Activated CD8-positive, alpha-beta memory T cell treated with anti-CD3 and anti-CD28 coated beads for 48 hours (primary cell): ENCODE measurements around the gene CSNK1G1.
"Not testable (repeated sequence)": the region's sequence is repeated elsewhere in the genome, so short reads cannot be mapped to it uniquely, and the experiment has no call there.

Experiments used
- DNase-seq, 3 experiments: peaks; one replicate each; pipeline ENCODE4 v3.0.0-alpha.2; 2020; ENCODE audit warnings: low read depth in 2 of 3, low spot score in 2 of 3

CSNK1G1 gene

DNA sequence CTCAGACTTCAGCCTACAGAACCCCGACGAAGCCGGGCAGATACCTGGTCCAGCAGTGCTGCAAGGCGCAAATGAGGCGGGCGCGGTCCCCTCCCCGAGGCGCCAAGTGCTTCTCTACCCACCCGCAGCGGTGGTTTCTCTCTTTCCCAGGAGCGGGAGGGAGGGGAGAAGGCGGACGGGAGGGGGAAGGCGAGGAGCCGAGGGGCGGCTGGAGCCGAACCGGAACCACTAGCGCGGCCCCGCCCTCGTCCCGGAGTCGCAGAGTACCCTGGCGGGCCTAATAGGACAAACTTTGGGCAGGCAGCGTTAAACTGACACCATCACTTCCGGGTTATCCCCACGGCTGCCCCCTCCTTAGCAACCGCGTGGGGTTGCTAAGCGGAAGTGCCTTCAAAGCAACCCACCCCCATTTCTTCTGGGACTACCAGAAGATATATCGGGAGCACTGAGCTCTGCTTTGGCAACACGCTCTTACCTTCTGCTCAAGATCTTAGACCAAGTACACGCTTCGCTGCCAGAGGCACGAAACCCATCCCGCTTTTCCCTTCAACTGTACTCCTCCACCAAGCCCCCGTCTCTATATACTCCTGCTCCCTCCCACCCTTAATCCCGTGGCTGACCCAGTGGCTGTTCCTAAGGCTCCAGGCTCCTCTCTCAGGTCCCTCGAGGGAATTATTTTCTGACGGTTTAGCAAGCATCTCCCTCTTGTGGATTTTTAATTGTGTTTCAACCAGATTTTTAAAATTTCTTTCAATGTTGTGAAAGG, at the start of gene CSNK1G1:
Gene CSNK1G1 (minus strand): TSS at position 230 of the 766 bp plus-strand sequence. CDS start 55,674 bp downstream, outside the sequence.
- DNase-seq: peak; percentile 73 to 85 (median 74)

DNA sequence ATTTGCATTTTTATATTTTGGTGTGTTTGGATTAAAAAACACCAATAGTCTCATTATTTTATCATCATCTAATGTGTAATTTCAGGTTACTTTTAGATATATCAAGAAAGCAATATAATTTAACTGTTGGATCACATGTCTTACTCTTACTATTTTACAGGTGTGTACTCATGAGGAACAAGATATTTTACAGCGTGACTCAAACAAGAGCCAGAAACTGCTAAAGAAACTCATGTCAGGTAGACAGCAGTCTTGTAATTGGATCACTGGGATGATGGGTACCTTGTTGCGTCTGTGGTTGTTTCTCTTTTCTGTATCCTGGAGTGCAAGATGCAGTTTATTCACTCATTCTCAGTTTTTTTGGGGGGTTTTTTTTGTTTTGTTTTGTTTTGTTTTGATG, 44.6 kb upstream of the CSNK1G1 start:
- DNase-seq: no peak

DNA sequence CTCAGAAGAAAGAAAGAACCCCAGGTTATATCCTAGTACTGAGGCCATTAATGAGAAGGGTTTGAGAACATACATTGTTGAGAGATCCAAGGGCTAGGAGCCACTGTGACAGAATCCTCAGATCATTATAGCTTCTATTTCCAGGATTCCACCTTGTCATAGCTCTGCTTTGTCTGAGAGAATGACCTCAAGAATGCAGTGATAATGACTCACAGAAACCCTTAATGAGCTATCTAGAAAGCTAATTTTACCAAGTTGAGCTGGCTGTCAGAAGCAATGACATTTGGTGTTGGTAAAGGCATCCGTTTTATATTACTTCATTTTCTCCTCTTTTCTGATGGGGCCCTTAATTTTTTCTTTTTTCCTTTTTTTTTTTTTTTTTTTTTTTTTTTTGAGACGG, 42.6 kb upstream of the CSNK1G1 start:
- no peak for DNase-seq

DNA sequence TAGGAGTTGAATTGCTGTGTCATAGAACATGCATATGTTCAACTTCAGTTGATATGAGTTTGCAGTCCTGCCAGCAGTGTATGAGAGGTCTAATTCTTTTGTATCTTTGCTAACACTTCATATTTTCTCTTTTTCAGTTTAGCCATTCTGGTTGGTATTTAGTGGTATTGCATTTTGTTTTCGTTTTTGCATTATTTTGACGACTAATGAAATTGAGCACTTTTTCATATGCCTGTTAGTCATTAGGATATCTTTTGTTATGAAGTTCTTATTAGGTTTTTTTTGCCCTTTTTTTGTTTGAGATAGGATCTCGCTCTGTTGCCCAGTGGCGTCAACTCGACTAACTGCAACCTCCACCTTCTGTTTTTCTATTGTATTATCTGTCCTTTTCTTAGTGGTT, 40.8 kb upstream of the CSNK1G1 start:
- DNase-seq: no peak

DNA sequence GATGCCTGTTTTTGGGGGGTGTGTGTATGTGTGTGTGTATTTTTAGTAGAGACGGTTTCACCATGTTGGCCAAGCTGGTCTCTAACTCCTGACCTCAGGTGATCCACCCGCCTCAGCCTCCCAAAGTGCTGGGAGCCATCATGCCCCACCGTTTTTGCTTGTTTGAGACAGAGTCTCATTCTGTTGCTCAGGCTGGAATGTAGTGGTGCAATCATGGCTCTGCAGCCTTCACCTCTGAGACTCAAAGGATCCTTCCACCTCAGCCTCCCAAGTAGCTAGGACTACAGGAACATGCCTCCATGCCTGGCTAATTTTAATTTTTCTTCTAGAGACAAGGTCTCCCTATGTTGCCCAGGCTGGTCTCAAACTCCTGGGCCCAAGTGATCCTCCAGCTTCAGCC, 36.5 kb upstream of the CSNK1G1 start:
- not testable (repeated sequence) for DNase-seq

DNA sequence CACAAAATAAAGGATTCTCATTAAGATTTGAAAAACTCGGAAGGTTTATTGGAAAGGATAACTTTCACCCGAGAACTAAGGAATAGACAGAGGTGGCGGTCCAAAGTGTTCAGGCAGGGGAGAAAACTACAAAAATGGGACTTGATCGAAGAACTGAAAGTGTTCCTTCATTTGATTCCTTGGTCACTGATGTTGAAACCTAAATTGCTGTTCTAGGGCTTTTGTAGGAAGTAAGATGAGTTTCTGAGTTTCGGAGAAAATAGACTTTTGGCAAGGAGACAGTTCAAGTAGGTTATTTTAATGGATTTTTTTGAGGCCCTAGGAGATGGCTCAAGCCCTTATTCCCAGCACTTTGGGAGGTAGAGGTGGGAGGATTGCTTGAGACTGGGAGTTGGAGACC, 33.1 kb upstream of the CSNK1G1 start:
- DNase-seq: no peak

DNA sequence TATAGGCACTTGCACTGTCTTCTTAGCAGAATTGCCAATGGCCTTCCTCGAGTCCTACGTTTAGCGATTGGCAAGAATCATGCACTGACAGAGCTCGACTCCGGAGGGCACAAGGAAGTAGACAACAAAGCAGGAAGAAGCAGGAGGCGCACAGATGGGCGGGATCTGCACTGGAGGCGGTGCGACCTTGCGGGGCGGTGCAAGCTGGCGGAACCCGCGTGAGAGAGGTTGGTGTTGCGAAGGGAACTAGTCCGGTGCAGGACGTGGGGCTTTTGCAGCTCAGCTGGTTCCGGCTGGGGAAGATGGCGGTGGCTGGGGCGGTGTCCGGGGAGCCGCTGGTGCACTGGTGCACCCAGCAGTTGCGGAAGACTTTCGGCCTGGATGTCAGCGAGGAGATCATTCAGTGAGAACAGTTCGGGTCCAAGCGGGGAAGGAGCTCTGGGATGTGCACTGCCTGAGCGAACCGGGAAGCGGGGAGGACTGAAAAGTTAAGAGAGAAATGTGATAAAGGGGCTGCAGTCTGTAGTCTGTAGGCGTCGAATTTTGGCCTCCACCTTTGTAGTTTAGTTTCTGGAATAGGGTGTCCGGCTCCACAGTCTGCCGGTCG, 31.7 kb upstream of the CSNK1G1 start, which contains the start of gene TRIP4:
Gene TRIP4 (plus strand): TSS at position 275 of the 607 bp plus-strand sequence. CDS start 28 bp downstream, at position 303.
- DNase-seq: peak; percentile 88 to 93 (median 92)

DNA sequence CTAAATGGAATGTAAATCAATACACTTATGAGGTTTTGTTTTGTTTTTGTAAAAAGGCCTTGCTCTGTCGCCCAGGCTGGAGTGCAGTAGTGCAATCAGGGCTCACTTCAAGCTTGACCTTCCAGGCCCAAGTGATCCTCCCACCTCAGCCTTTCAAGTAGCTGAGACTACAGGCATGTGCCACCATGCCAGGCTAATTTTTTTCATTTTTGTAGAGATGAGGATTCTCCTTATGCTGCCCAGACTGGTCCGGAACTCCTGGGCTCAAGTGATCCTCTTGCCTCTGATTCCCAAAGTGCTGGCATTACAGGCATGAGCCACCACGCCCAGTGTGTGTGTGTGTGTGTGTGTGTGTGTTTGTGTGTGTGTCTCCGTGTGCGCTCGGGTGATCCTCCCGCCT, 30.3 kb upstream of the CSNK1G1 start:
- no peak for DNase-seq

DNA sequence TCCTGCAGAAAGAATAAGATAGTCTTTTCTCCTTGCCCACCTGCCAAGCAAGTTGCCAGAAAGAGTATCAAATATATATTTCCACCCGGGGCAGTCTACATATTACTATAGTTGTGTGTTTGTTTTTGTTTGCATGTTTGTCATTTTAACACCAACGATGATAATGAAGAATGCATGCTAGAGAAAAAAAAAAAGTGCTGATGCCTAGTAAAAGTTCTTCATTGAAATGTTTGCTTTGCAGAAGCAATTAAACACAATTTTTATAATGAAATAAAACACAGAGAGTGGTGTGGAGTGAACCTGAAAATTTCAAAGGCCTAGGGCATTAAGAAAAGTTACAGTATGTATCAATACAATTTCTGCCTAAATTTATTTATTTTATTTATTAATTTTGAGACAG, 27.8 kb upstream of the CSNK1G1 start:
- no peak for DNase-seq

DNA sequence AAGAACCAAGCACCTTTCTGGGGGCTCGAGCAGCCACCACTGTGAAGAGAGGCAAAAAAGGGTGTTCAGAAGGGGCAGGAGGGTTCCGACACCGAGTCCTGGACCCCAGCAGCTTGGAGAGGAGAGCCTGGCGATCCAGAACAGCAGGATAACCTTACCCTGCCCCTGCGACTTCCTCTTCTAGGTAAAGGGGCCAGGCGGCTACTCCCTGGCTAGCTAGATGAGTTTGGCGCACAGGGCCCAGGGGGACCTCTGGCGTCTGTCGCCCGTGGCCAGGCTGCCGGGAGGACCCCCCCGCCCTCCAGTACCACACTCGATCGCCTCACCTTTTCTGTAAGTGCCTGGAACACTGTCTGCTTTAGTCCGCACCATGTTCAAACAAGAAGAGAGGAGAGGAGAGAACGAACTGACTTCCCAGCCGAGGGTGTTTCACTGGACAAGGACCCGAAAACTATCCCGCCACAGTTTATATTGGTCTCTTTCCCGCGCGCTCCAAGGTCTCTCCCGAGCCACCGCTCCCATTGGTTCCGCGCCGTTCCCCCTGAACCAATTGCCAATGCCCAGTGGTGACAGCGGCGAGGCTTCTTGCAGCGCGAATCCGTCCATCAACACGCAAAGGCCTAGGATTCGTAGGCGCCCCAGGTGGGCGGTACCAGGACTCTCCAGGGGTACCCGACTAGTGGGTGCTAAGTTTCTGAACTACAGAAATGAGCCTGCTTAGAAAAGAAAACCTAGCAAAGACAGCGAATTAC, 25.2 kb upstream of the CSNK1G1 start, which contains the start of gene PCLAF:
Gene PCLAF (minus strand): TSS at position 442 of the 752 bp plus-strand sequence. CDS start 70 bp downstream, at position 372.
- peak; percentile 70 to 90 (median 83) for DNase-seq

DNA sequence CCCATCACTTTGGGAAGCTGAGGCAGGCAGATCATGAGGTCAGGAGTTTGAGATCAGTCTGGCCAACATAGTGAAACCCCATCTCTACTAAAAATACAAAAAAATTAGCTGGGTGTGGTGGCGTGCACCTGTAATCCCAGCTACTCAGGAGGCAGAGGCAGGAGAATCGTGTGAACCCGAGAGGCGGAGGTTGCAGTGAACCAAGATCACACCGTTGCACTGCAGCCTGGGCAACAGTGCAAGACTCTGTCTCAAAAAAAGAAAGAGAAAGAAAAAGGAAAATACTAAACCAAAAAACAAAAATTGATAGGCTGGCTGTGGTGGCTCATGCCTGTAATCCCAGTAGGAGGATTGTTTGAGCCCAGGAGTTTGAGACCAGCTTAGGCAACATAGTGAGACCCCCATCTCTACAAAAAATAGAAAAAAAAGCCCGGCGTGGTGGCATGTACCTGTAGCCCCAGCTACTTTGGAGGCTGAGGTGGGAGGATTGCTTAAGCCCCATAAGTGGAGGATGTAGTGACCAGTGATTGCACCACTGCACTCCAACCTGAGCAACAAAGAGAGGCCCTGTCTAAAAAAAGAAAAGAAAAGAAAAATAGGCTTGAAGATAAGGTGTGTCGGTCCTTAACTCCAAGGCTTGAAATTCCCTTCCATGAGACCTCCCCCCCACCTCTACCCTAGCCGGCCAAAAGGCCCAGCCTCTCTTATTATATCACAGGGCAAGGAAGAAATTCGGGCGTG, 24.3 kb upstream of the CSNK1G1 start:
- not testable (repeated sequence) for DNase-seq

DNA sequence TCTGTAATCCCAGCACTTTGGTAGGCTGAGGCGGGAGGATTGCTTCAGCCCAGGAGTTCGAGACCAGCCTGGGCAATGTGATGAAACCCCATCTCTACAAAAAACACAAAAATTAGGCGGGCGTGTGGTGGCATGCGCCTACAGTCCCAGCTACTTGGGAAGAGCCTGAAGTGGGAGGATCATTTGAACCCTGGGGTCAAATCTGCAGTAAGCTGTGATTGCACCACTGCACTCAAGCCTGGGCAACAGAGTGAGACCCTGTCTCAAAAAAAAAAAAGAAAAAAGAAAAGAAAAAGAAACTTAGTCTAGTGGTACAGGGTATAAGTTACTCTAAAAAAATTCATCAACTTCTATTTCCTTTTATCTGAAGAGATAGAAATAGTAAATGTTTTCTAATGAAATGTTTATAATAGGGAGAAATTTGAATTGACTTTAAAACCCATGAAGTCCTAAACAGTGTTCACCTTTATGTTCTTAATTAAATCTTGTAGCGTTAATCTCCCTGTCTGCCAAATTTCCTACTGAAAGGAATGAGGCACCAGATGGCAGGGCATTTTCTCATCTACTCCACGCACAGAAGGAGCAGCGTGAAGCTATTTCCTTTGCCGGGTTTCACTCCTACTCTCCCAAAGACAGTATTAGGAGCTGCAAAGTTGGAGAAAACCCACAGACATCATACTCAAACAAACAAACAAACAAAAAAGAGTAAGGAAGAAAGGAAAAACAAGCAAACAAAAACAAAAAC, 23.4 kb upstream of the CSNK1G1 start:
- DNase-seq: no peak

DNA sequence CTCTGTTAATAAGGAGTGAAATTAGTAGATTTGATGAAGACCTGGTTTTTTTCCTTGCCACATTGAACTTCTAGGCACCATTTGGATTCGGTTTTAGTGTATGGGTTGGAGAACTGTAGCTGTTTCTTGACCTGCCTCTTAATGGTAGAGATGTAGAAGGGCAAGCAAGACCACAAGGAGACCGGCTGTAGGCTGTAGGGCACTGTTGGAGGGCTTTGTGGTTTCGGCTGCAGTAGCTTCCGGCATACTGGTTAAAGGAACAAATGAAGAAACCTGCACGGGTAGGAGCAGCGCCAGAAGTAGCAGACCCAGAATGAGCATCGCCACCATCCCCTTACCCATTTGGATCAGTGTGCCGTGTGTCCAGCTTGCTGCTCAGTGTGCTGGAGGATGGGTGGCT, 17.4 kb upstream of the CSNK1G1 start:
- no peak for DNase-seq

DNA sequence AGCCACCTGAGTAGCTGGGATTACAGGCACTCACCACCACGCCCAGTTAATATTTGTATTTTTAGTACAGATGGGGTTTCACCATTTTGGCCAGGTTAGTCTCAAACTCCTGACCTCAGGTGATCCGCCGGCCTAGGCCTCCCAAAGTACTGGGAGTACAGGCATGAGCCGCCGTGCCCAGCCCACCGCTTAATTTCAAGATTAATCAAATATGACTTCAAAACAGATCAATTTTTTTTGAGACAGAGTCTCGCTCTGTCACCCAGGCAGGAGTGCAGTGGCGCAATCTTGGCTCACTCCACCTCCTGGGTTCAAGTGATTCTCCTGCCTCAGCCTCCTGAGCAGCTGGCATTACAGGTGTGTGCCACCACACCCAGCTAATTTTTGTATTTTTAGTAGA, 15.4 kb upstream of the CSNK1G1 start:
- DNase-seq: not testable (repeated sequence)

DNA sequence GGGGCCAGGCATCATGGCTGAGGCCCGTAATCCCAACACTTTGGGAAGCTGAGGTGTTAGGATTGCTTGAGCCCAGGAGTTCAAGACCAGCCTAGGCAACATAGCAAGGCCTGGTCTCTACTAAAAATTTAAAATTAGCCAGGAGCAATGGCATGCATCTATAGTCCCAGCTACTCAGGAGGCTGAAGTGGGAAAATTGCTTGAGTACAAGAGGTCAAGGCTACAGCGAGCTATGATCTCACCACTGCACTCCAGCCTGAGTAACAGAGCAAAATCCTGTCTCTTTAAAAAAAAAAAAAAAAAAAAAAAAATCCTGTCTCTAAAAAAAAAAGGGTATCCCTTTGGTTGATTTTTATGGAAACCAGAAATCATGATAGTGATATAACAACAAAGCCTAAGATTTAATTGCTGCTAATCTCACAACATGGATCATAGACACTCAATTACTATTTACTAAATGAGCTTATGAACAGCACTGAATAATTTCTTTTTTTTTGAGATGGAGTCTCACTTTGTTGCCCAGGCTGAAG, 13.2 kb upstream of the CSNK1G1 start:
- DNase-seq: no peak

DNA sequence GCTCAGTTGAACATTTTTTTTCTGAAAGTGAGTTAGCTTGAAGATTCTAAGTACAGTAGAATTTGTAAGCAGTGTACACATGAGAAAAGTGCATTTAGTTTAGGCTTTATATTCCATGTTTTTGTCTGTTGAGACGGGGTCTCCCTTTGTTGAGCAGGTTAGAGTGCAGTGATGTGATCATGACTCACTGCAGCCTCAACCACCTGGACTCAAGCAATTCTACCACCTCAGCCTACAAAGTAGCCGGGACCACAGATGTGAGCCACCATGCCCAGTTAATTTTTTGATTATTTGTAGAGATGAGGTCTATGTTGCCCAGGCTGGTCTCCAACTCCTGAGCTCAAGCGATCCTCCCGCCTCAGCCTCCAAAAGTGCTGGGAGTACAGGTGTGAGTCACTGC, 5.3 kb upstream of the CSNK1G1 start:
- no peak for DNase-seq

DNA sequence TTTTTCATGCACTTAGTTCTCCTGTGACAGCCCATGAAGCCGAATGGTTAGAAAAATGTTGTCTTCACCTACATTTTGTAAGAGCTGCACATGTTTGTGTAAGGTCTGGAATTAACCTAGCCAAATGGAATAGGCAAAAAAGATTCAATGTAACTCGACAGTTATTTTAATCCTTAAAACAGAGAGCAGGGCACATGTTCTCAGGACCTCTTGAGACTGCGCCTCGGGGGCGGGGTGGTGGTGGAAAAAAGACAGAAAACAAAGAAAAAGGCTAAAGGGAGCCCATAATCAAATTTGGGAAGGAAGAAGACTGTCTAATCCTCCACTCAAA, 702 bp upstream of the CSNK1G1 start:
- DNase-seq: no peak

DNA sequence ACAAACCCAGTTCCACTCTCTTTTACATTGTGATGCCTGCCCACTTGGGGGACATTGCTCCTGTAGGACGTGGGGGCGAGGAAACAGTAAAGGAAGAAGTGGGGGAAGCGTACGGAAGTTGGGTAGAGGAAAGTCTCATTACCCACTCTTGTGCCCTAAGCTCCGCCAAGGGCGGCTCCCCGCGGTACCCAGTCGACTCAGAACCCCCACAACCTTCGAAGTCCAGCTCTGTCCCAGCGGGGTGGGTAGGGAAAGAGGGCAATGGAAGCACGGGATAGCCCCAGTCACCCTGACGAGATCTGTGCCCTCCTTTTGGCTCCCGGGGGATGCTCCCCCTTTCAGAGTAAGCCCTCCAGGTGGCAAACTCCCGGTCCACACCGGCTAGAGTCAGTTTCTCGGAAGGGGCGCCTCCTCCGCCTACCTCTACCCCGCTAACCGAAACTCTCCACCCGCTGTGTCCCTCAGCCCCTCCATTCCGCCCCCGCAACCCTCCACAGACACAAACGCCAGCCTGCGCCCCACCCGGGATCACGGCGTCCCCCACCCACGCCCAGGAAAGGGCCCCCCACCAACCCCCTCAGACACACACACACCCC, 527 bp downstream of the CSNK1G1 start:
- DNase-seq: peak; percentile 7 to 31 (median 24)

DNA sequence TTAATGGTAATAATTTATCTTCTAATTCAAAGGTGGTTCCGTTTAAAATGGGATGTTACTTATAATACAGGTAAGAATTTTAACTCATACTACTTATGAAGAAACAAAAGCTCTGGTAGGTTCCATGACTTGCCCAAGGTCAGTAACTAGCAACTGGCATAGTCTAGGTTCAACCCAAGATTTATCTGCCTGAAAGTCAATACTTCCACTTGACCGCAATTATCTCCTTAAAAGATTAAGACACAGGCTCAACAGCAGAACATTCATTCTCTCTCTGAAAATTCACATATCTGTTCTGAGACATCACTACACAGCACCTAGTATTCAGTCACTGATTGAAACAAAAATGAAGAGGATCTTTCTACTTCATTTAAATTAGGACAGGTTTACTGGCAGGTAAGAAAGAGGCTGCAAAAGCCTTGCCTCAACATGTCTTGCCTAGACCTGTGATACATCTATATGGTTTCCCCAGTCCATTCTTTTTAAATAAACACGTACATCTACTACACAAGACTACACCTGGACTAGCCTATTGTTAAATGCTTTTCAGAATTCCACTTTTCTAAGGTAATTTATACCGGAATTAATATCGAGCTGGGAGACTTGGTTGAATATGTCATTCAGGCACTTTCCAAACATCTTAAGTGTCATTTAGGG, 1.2 kb downstream of the CSNK1G1 start:
- DNase-seq: no peak
